Measurements from ENCODE around the gene TMUB1.

Gene TMUB1

DNA sequence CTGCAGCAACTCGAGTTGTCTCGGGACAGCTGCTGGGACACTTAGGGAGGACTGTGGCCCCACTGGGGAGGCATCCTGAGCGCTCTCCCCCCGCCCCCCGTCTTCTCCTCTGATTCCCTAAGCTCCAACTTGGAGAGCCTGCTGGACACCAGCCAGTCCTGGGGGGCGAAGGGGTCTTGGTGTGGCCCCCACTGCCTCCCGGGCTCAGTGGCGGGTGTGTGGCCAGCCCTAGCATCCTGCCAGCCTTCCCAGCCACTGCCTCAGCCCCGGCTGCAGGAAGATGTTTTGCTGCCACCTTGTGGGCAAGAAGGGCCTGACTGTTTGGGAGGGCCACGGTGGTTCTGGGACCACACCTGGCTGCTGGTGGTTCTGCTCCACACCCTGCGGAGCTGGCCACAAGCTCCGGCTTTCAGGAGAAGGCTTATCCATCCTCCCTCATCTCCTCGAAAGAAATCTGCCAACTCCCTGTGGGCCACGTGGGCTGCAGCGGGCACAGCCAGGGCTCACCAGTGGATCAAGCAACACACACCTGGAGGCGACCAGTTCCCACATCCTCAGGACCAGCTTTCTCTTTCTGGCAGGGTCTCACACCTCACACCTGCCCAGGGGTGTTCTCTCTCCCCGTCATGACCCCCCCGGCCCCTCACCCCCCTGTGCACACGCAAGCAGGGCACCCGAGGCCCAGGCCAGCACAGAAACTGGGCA lies 27.8 kb upstream of the TMUB1 start:
- no peak overlapping the region for H3K27ac ChIP-seq
- H3K9me3 ChIP-seq (replicated peaks in 1 of 11), result no peaks in the 10 kb centered on the region
- peaks cover 6 to 31% (median 20%) of the 10 kb centered on the region in 11 experiments; a peak in 19 of 22 replicates for H3K27me3 ChIP-seq
- peaks cover 81 to 100% (median 96%) of the 10 kb centered on the region in 11 experiments for H4K20me1 ChIP-seq
- TF ChIP-seq Cebpa-rat (IDR thresholded peaks at IDR 0.05), result no peak
- H3K4me3 ChIP-seq, result no peak overlapping the region
- H3K4me2 ChIP-seq, result peak overlapping the region in 4 of 11 experiments; percentile 1 to 25 (median 6); a peak in 4 of 22 replicates
- H3K9ac ChIP-seq, result no peak overlapping the region
- peaks cover 8 to 40% (median 14%) of the 10 kb centered on the region in 10 experiments; a peak in 14 of 20 replicates for H3K4me1 ChIP-seq
- peaks cover 0 to 59% (median 9%) of the 10 kb centered on the region in 11 experiments; a peak in 12 of 22 replicates for H3K36me3 ChIP-seq

DNA sequence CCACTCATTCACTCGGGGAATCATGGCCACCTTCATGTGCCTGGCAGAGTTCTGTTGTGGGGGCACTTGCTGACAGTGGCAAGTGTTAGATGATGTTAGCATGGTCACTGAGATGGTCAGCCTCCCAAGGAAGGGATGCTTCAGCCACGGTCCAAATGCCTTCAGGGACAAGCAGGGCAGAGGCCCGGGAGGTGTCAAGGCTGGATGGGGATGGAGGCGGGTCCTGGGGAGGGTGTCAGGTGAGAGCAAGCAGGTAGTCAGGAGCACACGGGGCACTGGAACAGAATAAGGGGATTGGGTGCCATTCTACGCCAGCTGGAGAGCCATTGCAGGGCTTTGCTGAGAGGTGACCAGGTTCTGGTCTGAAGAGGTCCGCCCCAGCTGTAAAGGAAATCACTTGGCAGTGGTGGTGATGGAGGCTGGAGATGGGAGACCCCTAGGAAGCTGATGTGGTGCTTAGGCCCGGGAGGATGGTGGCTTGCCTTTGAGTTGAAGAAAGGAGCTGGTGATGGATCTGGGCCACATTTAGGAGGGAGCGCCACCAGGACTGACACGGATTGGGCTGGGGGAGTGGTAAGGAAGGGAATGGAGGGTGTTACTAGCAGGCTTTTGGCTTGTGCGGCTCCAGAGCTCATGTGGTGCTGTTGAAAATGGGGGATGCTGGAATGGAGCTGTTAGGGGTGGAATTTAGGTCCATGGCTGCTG lies 27.1 kb upstream of the TMUB1 start:
- peaks cover 6 to 24% (median 14%) of the 10 kb centered on the region in 11 experiments; a peak in 19 of 22 replicates for H3K27me3 ChIP-seq
- H3K9me3 ChIP-seq (replicated peaks in 1 of 11), result no peaks in the 10 kb centered on the region
- no peak overlapping the region for H3K9ac ChIP-seq
- no peak for TF ChIP-seq Cebpa-rat (IDR thresholded peaks at IDR 0.05)
- peaks cover 0 to 56% (median 9%) of the 10 kb centered on the region in 11 experiments; a peak in 12 of 22 replicates for H3K36me3 ChIP-seq
- H3K27ac ChIP-seq, result no peak overlapping the region
- peaks cover 74 to 100% (median 94%) of the 10 kb centered on the region in 11 experiments for H4K20me1 ChIP-seq
- no peak overlapping the region for H3K4me3 ChIP-seq
- H3K4me2 ChIP-seq, result peak overlapping the region in 4 of 11 experiments; percentile 1 to 25 (median 6); a peak in 4 of 22 replicates
- peaks cover 5 to 34% (median 12%) of the 10 kb centered on the region in 10 experiments; a peak in 15 of 20 replicates for H3K4me1 ChIP-seq

DNA sequence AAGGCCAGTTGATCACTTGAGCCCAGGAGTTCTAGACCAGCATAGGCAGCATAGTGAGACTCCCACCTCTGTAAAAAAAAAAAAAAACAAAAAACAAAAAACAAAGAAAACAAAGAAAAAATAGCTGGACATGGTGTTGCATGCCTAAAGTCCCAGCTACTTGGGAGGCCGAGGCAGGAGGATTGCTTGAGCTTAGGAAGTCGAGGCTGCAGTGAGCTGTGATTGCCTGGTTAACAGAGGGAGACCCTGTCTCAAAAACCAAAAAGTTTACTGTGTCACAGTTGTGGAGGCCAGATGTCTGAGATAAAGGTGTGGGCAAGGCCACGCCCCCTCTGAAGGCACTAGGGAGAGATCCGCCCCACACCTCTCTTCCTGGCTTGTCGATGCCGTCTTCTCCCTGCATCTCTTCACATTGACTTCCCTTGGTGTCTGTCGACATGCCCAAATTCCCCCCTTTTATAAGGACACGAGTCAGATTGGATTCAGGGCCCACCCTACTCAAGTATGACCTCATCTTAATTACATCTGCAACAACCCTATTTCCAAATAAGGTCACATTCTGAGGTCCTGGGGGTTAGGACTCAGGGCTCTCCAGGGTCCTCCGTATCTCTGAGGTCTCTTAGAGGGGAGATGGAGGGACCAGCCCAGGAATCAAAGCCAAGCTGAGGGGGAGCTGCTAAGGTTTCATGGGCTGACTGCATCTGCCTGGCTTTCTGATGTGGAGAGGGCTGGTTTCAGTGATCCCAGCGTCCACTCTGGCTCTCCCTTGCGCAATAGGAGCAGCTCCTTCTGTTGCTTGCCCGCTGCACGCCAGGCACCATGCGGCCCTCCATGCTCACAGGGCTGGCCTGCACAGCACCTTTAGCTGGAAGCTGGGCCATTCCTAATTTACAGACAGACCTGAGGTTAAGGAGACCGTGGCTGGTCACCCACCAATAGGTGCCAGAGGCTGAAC lies 26.1 kb upstream of the TMUB1 start:
- Histone ChIP-seq H3K4me2 (no peak overlapping the region), H3K27me3 (peaks cover 1 to 14% (median 5%) of the 10 kb centered on the region in 11 experiments; a peak in 14 of 22 replicates), H3K4me1 (peaks cover 7 to 42% (median 21%) of the 10 kb centered on the region in 10 experiments; a peak in 19 of 20 replicates), H4K20me1 (peaks cover 74 to 100% (median 93%) of the 10 kb centered on the region in 11 experiments), H3K4me3 (no peak overlapping the region), H3K36me3 (peaks cover 0 to 64% (median 6%) of the 10 kb centered on the region in 11 experiments; a peak in 12 of 22 replicates), H3K9me3 (replicated peaks in 1 of 11) (no peaks in the 10 kb centered on the region), H3K9ac (0 out of 22 replicates have a peak overlapping the region, but pooled peaks of 1 of the 11 experiments have one; percentile 38), H3K27ac (no peak overlapping the region)
- TF ChIP-seq Cebpa-rat (IDR thresholded peaks at IDR 0.05), result peak in 4 of 11 experiments; percentile 33 to 66 (median 45); a peak in 5 of 22 replicates

DNA sequence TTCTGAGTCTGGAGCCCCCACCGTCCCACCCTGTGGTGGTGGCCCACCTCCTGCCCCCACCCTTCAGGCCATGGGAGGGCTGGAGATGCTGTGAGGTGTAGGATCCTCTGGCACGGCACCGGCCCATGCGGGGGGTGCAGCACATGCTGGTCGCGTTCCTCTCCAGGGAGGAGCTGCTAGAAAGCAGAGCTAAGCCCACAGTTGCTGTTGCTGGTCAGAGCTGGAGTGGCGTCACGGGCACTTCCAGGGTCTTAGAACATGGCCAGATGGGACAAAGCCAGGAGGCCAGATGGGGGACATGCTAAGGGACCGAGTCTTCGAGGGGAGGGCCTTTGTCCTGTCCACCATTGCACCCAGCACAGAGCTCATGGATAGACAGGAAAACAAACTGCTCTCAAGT lies 24.6 kb upstream of the TMUB1 start:
- H4K20me1 ChIP-seq, result peaks cover 74 to 100% (median 93%) of the 10 kb centered on the region in 11 experiments

DNA sequence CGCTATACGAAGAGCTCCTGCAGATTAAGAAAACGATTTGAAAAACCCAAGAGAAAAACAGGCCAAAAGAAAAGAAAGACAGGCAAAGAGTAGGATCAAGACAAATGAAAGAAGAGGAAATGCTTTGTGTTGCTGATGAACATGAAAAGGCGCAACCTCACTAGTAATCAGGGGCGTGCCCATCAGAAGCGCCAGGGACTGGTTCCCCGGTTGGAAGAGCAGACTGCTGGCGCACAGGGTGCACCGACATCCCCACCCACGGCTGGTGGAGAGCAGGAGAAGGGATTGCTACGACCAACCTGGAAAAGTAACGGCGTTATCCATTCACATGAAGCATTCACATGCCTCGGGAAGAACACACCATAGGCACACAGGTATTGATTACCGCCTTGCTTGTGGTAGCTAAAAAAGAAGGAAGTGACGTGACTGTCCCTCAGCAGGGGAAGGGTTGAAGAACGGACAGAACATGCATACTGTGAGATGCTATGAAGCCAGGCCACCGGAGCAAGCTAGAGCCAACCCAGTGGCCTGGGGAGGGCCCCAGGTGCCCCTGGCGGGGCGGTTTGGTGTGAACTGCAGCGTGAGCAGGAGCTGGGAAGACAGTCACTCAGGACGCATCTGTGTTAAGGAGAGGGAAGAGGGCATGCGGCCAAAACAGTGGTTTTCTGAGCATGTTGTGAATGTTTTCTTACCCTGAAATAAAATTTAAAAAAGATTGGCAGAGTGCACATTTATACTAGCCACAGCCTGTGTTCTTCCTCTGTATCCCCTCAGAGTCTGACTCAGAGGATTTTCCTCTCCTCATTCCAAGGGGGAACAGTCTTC lies 21.3 kb upstream of the TMUB1 start:
- H3K4me2 ChIP-seq, result peak overlapping the region in 10 of 11 experiments; percentile 10 to 63 (median 46); a peak in 18 of 22 replicates
- H3K9me3 ChIP-seq (replicated peaks in 1 of 11), result no peaks in the 10 kb centered on the region
- peaks cover 23 to 57% (median 38%) of the 10 kb centered on the region in 10 experiments for H3K4me1 ChIP-seq
- H4K20me1 ChIP-seq, result peaks cover 74 to 100% (median 93%) of the 10 kb centered on the region in 11 experiments
- H3K36me3 ChIP-seq, result peaks cover 0 to 77% (median 4%) of the 10 kb centered on the region in 11 experiments; a peak in 8 of 22 replicates
- peak overlapping the region in 3 of 11 experiments; percentile 6 to 26 (median 16); a peak in 4 of 22 replicates for H3K9ac ChIP-seq
- H3K27me3 ChIP-seq, result no peaks in the 10 kb centered on the region
- no peak overlapping the region for H3K27ac ChIP-seq
- no peak for TF ChIP-seq Cebpa-rat (IDR thresholded peaks at IDR 0.05)
- H3K4me3 ChIP-seq, result no peak overlapping the region

More for the DNA sequence above, 24.6 kb upstream of the TMUB1 start:
- Histone ChIP-seq H3K4me2 (peak overlapping the region in 6 of 11 experiments; percentile 2 to 24 (median 14); a peak in 4 of 22 replicates), H3K27me3 (no peaks in the 10 kb centered on the region), H3K9ac (peak overlapping the region in 3 of 11 experiments; percentile 3 to 11 (median 9); a peak in 2 of 22 replicates), H3K4me3 (no peak overlapping the region), H3K4me1 (peaks cover 14 to 40% (median 27%) of the 10 kb centered on the region in 10 experiments), H3K36me3 (peaks cover 0 to 64% (median 4%) of the 10 kb centered on the region in 11 experiments; a peak in 8 of 22 replicates), H3K27ac (no peak overlapping the region), H3K9me3 (replicated peaks in 1 of 11) (no peaks in the 10 kb centered on the region)
- TF ChIP-seq Cebpa-rat (IDR thresholded peaks at IDR 0.05), result no peak

DNA sequence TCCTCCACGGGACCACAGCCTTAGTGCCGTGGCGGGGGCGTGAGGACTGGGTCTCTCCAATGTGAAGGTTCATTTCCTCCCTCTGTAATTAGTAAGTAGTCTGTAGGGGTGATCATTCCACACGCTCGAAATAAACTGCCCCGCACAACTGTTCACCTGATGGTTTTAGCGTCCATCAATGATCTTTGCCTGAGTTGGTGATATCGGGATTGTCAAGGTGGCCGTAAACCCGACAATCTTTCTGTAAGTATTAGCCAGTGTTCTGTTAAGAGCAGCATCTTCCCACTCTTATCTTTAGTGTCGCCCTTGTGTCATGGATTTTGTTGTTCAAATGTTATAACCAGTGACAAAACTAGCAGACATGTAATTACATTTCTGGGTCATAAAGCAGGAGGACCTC lies 20.7 kb upstream of the TMUB1 start:
- Histone ChIP-seq H3K27ac (no peak overlapping the region), H3K36me3 (peaks cover 0 to 79% (median 4%) of the 10 kb centered on the region in 11 experiments; a peak in 8 of 22 replicates)
- no peak for TF ChIP-seq Cebpa-rat (IDR thresholded peaks at IDR 0.05)

DNA sequence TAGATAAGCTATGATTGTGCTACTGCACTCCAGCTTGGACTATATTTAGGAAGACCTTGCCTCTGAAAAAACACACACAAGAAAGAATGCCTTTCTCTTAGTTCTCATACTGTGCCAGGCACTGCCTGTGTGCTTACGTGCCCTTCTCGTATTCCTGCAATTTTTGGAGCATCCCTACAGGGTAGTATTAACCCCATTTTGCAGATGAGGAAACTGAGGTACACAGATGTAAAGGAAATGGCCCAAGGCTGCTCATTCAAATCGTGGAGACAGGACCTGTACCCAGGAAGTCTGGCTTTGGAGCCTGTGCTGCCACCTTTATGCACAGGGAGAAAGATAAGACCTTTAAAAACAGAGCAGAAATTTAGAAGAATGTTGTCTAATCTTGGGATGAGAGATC lies 19.7 kb upstream of the TMUB1 start:
- Histone ChIP-seq H3K9me3 (replicated peaks in 1 of 11) (no peaks in the 10 kb centered on the region), H3K4me2 (no peak overlapping the region), H3K4me1 (peaks cover 25 to 56% (median 40%) of the 10 kb centered on the region in 10 experiments), H4K20me1 (peaks cover 67 to 100% (median 89%) of the 10 kb centered on the region in 11 experiments), H3K4me3 (no peak overlapping the region), H3K9ac (no peak overlapping the region), H3K36me3 (peaks cover 0 to 77% (median 4%) of the 10 kb centered on the region in 11 experiments; a peak in 9 of 22 replicates), H3K27ac (no peak overlapping the region), H3K27me3 (no peaks in the 10 kb centered on the region)
- TF ChIP-seq Cebpa-rat (IDR thresholded peaks at IDR 0.05), result no peak

More for the DNA sequence above, 20.7 kb upstream of the TMUB1 start:
- no peaks in the 10 kb centered on the region for H3K27me3 ChIP-seq
- peaks cover 27 to 62% (median 43%) of the 10 kb centered on the region in 10 experiments for H3K4me1 ChIP-seq
- no peak overlapping the region for H3K4me3 ChIP-seq
- peaks cover 71 to 100% (median 91%) of the 10 kb centered on the region in 11 experiments for H4K20me1 ChIP-seq
- peak overlapping the region in 3 of 11 experiments; percentile 25 to 63 (median 48); a peak in 4 of 22 replicates for H3K4me2 ChIP-seq
- H3K9ac ChIP-seq, result peak overlapping the region in 1 of 11 experiments; percentile 41; a peak in 1 of 22 replicates
- no peaks in the 10 kb centered on the region for H3K9me3 ChIP-seq (replicated peaks in 1 of 11)
